Liver (tissue), 3 donors: ENCODE measurements around the gene LCA5L.

ENCODE experiments used
- EGR1 ChIP-seq, 2 donors: IDR thresholded peaks; 2 replicates each; pipeline ENCODE4 v1.6.1; 2016 to 2018; ENCODE audit warnings: antibody characterized with exemption in 2 of 2, low read depth in 2 of 2
- FOXA1 ChIP-seq: IDR thresholded peaks from 2 replicates; pipeline ENCODE4 v1.6.1; 2016; ENCODE audit warnings: antibody characterized with exemption
- JUND ChIP-seq, 2 donors: IDR thresholded peaks; 2 replicates each; pipeline ENCODE4 v1.6.1; 2016; ENCODE audit warnings: antibody characterized with exemption in 2 of 2
- RAD21 ChIP-seq, 2 donors: IDR thresholded peaks; 2 replicates each; pipeline ENCODE4 v1.6.1; 2016; ENCODE audit warnings: antibody characterized with exemption in 2 of 2, mild to moderate bottlenecking in 2 of 2
- SP1 ChIP-seq: IDR thresholded peaks from 2 replicates; pipeline ENCODE4 v1.6.1; 2018; ENCODE audit warnings: antibody characterized with exemption, mild to moderate bottlenecking
- TAF1 ChIP-seq: conservative IDR thresholded peaks from 2 replicates; pipeline ENCODE4 v1.6.1; 2016; ENCODE audit warnings: antibody characterized with exemption, mild to moderate bottlenecking
- YY1 ChIP-seq: IDR thresholded peaks from 2 replicates; pipeline ENCODE4 v1.6.1; 2016; ENCODE audit warnings: antibody characterized with exemption, mild to moderate bottlenecking
- TF ChIP-seq, protein P1 (sequence below): fragments of 150-350 bp; IDR thresholded peaks from 2 replicates; pipeline ENCODE4 v1.5.1; 2017; ENCODE audit warnings: improper control_type of control experiment, low read depth, low read length; ENCODE audit not compliant: missing input control
- TF ChIP-seq, protein P2 (sequence below): IDR thresholded peaks from 2 replicates; pipeline ENCODE4 v1.6.1; 2016; ENCODE audit warnings: antibody characterized with exemption, mild to moderate bottlenecking
- TF ChIP-seq, protein P3 (sequence below): IDR thresholded peaks from 2 replicates; pipeline ENCODE4 v1.6.1; 2016; ENCODE audit warnings: antibody characterized with exemption
- TF ChIP-seq, protein P4 (sequence below): IDR thresholded peaks from 2 replicates; pipeline ENCODE4 v1.6.1; 2016; ENCODE audit warnings: antibody characterized with exemption
- donor health status: healthy.
- donor health status: healthy.

DNA sequence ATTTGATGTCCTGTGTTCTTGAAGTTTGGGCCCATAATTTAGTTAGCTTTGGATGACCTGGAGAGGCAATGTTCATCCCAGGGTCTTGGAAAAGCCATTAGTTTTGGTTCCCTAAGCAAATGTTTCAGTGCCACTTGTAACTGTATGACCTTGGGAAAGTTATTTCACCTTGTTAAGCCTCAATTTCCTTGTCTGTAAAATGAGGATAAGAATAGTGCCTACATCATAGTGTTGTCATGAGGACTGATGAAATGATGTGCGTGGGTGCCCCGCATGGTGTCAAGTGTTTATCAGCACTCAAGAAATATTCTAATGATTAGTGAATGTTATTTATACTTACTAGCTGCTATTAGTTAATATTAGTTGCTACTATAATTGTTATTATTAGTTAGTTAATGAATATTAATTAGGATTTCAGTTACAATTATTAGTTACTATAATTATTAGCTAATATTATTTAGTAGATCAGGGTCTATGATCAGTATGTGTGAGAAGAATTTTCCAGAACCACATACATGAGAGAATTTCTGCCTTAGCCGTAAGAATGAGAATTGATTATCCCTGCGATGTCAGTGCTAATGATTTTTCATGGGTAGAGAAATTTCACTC lies 8.1 kb upstream of the LCA5L start:
- TF ChIP-seq, protein P1, sequence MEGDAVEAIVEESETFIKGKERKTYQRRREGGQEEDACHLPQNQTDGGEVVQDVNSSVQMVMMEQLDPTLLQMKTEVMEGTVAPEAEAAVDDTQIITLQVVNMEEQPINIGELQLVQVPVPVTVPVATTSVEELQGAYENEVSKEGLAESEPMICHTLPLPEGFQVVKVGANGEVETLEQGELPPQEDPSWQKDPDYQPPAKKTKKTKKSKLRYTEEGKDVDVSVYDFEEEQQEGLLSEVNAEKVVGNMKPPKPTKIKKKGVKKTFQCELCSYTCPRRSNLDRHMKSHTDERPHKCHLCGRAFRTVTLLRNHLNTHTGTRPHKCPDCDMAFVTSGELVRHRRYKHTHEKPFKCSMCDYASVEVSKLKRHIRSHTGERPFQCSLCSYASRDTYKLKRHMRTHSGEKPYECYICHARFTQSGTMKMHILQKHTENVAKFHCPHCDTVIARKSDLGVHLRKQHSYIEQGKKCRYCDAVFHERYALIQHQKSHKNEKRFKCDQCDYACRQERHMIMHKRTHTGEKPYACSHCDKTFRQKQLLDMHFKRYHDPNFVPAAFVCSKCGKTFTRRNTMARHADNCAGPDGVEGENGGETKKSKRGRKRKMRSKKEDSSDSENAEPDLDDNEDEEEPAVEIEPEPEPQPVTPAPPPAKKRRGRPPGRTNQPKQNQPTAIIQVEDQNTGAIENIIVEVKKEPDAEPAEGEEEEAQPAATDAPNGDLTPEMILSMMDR = no peak
- TF ChIP-seq TAF1 = no peak
- TF ChIP-seq, protein P2, sequence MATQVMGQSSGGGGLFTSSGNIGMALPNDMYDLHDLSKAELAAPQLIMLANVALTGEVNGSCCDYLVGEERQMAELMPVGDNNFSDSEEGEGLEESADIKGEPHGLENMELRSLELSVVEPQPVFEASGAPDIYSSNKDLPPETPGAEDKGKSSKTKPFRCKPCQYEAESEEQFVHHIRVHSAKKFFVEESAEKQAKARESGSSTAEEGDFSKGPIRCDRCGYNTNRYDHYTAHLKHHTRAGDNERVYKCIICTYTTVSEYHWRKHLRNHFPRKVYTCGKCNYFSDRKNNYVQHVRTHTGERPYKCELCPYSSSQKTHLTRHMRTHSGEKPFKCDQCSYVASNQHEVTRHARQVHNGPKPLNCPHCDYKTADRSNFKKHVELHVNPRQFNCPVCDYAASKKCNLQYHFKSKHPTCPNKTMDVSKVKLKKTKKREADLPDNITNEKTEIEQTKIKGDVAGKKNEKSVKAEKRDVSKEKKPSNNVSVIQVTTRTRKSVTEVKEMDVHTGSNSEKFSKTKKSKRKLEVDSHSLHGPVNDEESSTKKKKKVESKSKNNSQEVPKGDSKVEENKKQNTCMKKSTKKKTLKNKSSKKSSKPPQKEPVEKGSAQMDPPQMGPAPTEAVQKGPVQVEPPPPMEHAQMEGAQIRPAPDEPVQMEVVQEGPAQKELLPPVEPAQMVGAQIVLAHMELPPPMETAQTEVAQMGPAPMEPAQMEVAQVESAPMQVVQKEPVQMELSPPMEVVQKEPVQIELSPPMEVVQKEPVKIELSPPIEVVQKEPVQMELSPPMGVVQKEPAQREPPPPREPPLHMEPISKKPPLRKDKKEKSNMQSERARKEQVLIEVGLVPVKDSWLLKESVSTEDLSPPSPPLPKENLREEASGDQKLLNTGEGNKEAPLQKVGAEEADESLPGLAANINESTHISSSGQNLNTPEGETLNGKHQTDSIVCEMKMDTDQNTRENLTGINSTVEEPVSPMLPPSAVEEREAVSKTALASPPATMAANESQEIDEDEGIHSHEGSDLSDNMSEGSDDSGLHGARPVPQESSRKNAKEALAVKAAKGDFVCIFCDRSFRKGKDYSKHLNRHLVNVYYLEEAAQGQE = no peak
- no peak for TF ChIP-seq JUND (IDR thresholded peaks at IDR 0.05)
- no peak for TF ChIP-seq SP1
- no peak for TF ChIP-seq YY1
- TF ChIP-seq RAD21 (IDR thresholded peaks at IDR 0.05) = no peak
- TF ChIP-seq EGR1 (IDR thresholded peaks at IDR 0.05; ENCODE audit: low read depth in 2 of 2) = no peak
- TF ChIP-seq, protein P3, sequence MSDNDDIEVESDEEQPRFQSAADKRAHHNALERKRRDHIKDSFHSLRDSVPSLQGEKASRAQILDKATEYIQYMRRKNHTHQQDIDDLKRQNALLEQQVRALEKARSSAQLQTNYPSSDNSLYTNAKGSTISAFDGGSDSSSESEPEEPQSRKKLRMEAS = no peak
- TF ChIP-seq, protein P4, sequence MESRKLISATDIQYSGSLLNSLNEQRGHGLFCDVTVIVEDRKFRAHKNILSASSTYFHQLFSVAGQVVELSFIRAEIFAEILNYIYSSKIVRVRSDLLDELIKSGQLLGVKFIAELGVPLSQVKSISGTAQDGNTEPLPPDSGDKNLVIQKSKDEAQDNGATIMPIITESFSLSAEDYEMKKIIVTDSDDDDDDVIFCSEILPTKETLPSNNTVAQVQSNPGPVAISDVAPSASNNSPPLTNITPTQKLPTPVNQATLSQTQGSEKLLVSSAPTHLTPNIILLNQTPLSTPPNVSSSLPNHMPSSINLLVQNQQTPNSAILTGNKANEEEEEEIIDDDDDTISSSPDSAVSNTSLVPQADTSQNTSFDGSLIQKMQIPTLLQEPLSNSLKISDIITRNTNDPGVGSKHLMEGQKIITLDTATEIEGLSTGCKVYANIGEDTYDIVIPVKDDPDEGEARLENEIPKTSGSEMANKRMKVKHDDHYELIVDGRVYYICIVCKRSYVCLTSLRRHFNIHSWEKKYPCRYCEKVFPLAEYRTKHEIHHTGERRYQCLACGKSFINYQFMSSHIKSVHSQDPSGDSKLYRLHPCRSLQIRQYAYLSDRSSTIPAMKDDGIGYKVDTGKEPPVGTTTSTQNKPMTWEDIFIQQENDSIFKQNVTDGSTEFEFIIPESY = no peak
- TF ChIP-seq FOXA1 = no peak
